Lung (tissue), 12 donors: ENCODE data around the gene ATP10A. TPM values are rescaled to one million over a fixed set of nuclear protein-coding genes. Genes with fewer than 3 reads are reported as not detected.

Source experiments
- ATAC-seq: fragments of 200-7000 bp; cut with Tn5 transposase; one replicate; pipeline ENCODE4 v1.9.1; 2020; ENCODE audit warnings: moderate number of reproducible peaks; ENCODE audit not compliant: insufficient read depth, low FRiP score
- DNase-seq, 3 donors: peaks; one replicate each; pipeline ENCODE4 v3.0.0-alpha.2; 2013 to 2017
- H3K27ac ChIP-seq, 2 donors: one replicate each; pipeline ENCODE4 v1.5.1; 2013; ENCODE audit warnings: mild to moderate bottlenecking in 2 of 2, moderate library complexity in 2 of 2, control low read depth in 1 of 2, inconsistent platforms in 1 of 2, low read depth in 1 of 2, low read length in 1 of 2
- H3K27me3 ChIP-seq, 3 donors: one replicate each; pipeline ENCODE4 v1.5.1; 2013; ENCODE audit warnings: low read length in 2 of 3; ENCODE audit not compliant: control insufficient read depth in 3 of 3, insufficient read depth in 3 of 3
- H3K36me3 ChIP-seq, 4 donors: one replicate each; pipeline ENCODE4 v1.5.1; 2013; ENCODE audit warnings: low read length in 4 of 4, mild to moderate bottlenecking in 1 of 4, moderate library complexity in 1 of 4; ENCODE audit not compliant: control insufficient read depth in 4 of 4, insufficient read depth in 4 of 4
- H3K4me1 ChIP-seq, 5 donors: one replicate each; pipeline ENCODE4 v1.5.1; 2013; ENCODE audit warnings: low read length in 5 of 5, mild to moderate bottlenecking in 2 of 5, moderate library complexity in 1 of 5; ENCODE audit not compliant: control insufficient read depth in 5 of 5, insufficient read depth in 5 of 5
- H3K4me3 ChIP-seq: one replicate; pipeline ENCODE4 v1.5.1; 2013; ENCODE audit warnings: mild to moderate bottlenecking, control low read depth, moderate library complexity
- H3K9ac ChIP-seq, 2 donors: one replicate each; pipeline ENCODE4 v1.5.1; 2013; ENCODE audit warnings: low read length in 2 of 2, control low read depth in 1 of 2; ENCODE audit not compliant: insufficient read depth in 1 of 2
- H3K9me3 ChIP-seq, 4 donors: one replicate each; pipeline ENCODE4 v1.5.1; 2013; ENCODE audit warnings: low read length in 3 of 4, mild to moderate bottlenecking in 1 of 4, moderate library complexity in 1 of 4; ENCODE audit not compliant: control insufficient read depth in 4 of 4, insufficient read depth in 3 of 4
- CTCF ChIP-seq: IDR thresholded peaks from 2 replicates; pipeline ENCODE4 v1.5.1; 2012; ENCODE audit warnings: mild to moderate bottlenecking; ENCODE audit errors: control extremely low read depth, extremely low read depth
- WGBS, 2 donors: extraction: QIAGEN DNeasy Blood & Tissue Kit; methylation state at CpG; one replicate each; pipeline ENCODE4 v1.1.7; 2013; 5-methylcytosine and 5-hydroxymethylcytosine counted together
- polyA plus RNA-seq, 2 donors: library from polyadenylated mRNA; stranded (reverse); fragments of 200-250 nt; gene quantifications; one replicate each; pipeline ENCODE4 v1.2.1, GENCODE V29; 2013
- total RNA-seq, 2 donors: library from RNA; depleted of rRNA in 1 of 2; stranded (reverse); fragments of >200 nt in 1 of 2; gene quantifications; one replicate each; pipeline ENCODE4 v1.2.1, GENCODE V29; 2014 to 2021
- donor health status: control.
- donor health status: control.
- donor health status: Bipolar disorder and iron deficiency.
- donor health status: healthy.
- donor health status: DM: yes; HTN: yes; CAD: no.

ATP10A gene
- total and polyA plus RNA-seq, 4 donors, result 4.5 to 33.7 (median 6.2) TPM

DNA sequence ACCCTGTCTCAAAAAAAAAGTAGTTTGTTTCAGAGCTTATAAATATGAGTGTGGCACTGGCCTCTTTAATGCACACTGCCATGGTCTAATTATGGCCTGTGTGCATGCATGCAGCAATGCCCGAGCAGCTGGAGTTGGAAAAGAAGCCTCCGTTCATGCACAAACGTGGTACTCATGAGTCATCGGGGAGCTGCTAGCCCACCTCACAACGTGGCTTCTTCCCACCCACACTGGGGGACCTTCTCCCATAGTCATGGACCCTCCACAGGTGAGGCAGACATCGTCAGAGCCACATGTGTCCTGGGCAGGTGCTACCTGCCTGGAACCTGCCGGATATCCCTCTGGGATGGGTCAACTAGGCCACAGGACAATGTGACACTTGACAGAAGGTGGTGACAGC lies 66.7 kb downstream of the ATP10A start:
- Histone ChIP-seq H3K9me3 (no peaks in the 10 kb centered on the region), H3K27me3 (no peaks in the 10 kb centered on the region), H3K4me3 (no peak overlapping the region), H3K27ac (no peak overlapping the region), H3K36me3 (no peaks in the 10 kb centered on the region), H3K4me1 (peaks cover 0 to 10% (median 0%) of the 10 kb centered on the region in 5 donors), H3K9ac (no peak overlapping the region)
- 73 to 79% methylated on average over 7 of the region's 7 CpGs for WGBS, 2 donors
- no peak for DNase-seq
- no peak for ATAC-seq
- no peak for TF ChIP-seq CTCF

GRCh38 chr15:25795712-25796111 lies 67.4 kb downstream of the ATP10A start:
- Histone ChIP-seq H3K27me3 (no peaks in the 10 kb centered on the region), H3K36me3 (no peaks in the 10 kb centered on the region), H3K4me1 (peaks cover 0 to 10% (median 0%) of the 10 kb centered on the region in 5 donors), H3K4me3 (no peak overlapping the region), H3K9ac (no peak overlapping the region), H3K9me3 (no peaks in the 10 kb centered on the region), H3K27ac (no peak overlapping the region)
- ATAC-seq (no peak), DNase-seq (no peak)
- 24 to 43% methylated on average over 6 of the region's 6 CpGs for WGBS, 2 donors
- TF ChIP-seq CTCF, result no peak

- Histone ChIP-seq H3K9me3 (no peaks in the 10 kb centered on the region), H3K36me3 (no peaks in the 10 kb centered on the region), H3K9ac (no peak overlapping the region), H3K4me1 (peaks cover 0 to 10% (median 0%) of the 10 kb centered on the region in 5 donors), H3K27me3 (no peaks in the 10 kb centered on the region), H3K4me3 (no peak overlapping the region), H3K27ac (no peak overlapping the region)
- ATAC-seq, result no peak
- no peak for TF ChIP-seq CTCF
- 86 to 89% methylated on average over 9 of the region's 9 CpGs for WGBS, 2 donors
- DNase-seq, result no peak
These were observed 68.1 kb downstream of the ATP10A start for GRCh38 chr15:25795061-25795460.

DNA sequence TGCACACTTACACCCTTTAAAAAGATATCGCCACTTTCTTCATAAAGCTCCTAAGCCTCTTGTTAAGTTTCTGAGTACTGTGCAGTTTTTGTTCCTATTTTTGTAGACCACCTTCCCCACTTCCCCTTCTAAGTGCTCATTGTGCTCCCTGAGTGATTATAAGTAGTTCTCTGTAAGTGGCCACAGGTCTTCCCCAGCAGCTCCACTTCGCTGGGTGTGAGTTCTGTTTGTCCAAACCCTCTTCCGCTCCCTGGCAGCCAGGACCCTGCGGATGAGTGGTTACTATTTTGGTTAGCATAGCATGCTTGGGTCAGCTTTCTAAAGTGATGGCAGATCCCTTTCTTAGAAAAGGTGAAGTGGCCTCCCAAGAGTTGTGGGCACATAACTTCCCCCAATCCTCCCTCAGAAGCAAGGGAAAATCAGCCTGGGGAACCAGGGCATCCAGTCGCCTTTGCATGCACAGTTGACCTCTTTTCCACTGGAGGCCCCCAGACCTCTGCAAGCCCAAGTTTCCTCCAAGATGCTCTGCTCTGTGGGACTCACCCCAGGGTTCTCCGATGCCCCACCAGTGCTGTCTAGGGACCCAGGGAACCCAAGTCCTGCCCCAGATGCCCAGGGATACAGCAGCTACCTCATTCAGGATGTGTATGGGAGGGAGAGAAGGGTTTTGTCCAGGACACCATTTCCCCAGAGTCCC lies 69.6 kb downstream of the ATP10A start:
- no peak for TF ChIP-seq CTCF
- DNase-seq, result peak in 1 of 3 donors; percentile 8
- ATAC-seq, result peak; percentile 16
- Histone ChIP-seq H3K27me3 (no peaks in the 10 kb centered on the region), H3K4me3 (no peak overlapping the region), H3K36me3 (no peaks in the 10 kb centered on the region), H3K27ac (no peak overlapping the region), H3K9me3 (no peaks in the 10 kb centered on the region), H3K9ac (no peak overlapping the region), H3K4me1 (peaks cover 0 to 14% (median 3%) of the 10 kb centered on the region in 5 donors)
- WGBS, 2 donors, result 29 to 51% methylated on average over 6 of the region's 6 CpGs
